Naive thymus-derived CD4-positive, alpha-beta T cell (primary cell): ENCODE data around the gene CRYBB1. TPM values are rescaled to one million over a fixed set of nuclear protein-coding genes. Genes with fewer than 3 reads are reported as not detected.

Source experiments
- ATAC-seq: fragments of 150-1000 bp; cut with Tn5 transposase; 2 replicates; pipeline ENCODE4 v1.10.0; 2021; ENCODE audit warnings: mild to moderate bottlenecking, moderate library complexity
- CTCF ChIA-PET: fragments of 350-600 bp; sonication (Branson Sonifier 250); formaldehyde crosslinking; loops from one replicate; lab custom pipeline; 2021; ENCODE audit warnings: antibody characterized with exemption; lab: Charles Lee
- POLR2A ChIA-PET: fragments of 350-600 bp; sonication (Branson Sonifier 250); formaldehyde crosslinking; loops from one replicate; lab custom pipeline; 2021; ENCODE audit warnings: antibody characterized with exemption, inconsistent platforms; lab: Charles Lee
- DNase-seq, 9 donors: peaks; one replicate each; pipeline versions ENCODE4 v3.0.0 to v3.0.0-alpha.2; 2020 to 2022; ENCODE audit warnings: mixed read lengths in 1 of 9
- H3K27ac ChIP-seq: one replicate; pipeline ENCODE4 v1.7.0; 2013; ENCODE audit warnings: mild to moderate bottlenecking, low read depth, low read length, moderate library complexity
- H3K27me3 ChIP-seq, 2 donors: one replicate each; pipeline ENCODE4 v1.7.0; 2013; ENCODE audit warnings: low read length in 2 of 2, mild to moderate bottlenecking in 2 of 2, moderate library complexity in 2 of 2; ENCODE audit not compliant: control insufficient read depth in 2 of 2, insufficient read depth in 2 of 2
- H3K36me3 ChIP-seq, 3 experiments: 1 replicate in 2 of 3; 2 replicates in 1 of 3; pipeline ENCODE4 v1.7.0; 2013; ENCODE audit warnings: low read length in 3 of 3, mild to moderate bottlenecking in 3 of 3, moderate library complexity in 1 of 3; ENCODE audit not compliant: insufficient read depth in 3 of 3, control insufficient read depth in 2 of 3
- H3K4me1 ChIP-seq, 2 donors: one replicate each; pipeline ENCODE4 v1.7.0; 2013; ENCODE audit warnings: low read length in 2 of 2, mild to moderate bottlenecking in 2 of 2, moderate library complexity in 1 of 2; ENCODE audit not compliant: control insufficient read depth in 2 of 2, insufficient read depth in 2 of 2
- H3K4me3 ChIP-seq: 2 replicates; pipeline ENCODE4 v1.7.0; 2013; ENCODE audit warnings: mild to moderate bottlenecking, low read length
- H3K9me3 ChIP-seq, 3 experiments: 1 replicate in 2 of 3; 2 replicates in 1 of 3; pipeline ENCODE4 v1.7.0; 2013; ENCODE audit warnings: low read length in 3 of 3; ENCODE audit not compliant: control insufficient read depth in 2 of 3
- H3K27ac Mint-ChIP-seq, 9 donors: one replicate each; pipeline ENCODE4 v1.8.0; 2020 to 2022; ENCODE audit warnings: mixed read lengths in 9 of 9, mild to moderate bottlenecking in 8 of 9, moderate library complexity in 5 of 9, inconsistent platforms in 2 of 9
- H3K27me3 Mint-ChIP-seq, 5 donors: one replicate each; pipeline ENCODE4 v1.8.0; 2021 to 2022; ENCODE audit warnings: mixed read lengths in 5 of 5, mild to moderate bottlenecking in 1 of 5
- H3K36me3 Mint-ChIP-seq, 5 donors: one replicate each; pipeline ENCODE4 v1.8.0; 2020 to 2022; ENCODE audit warnings: mixed read lengths in 5 of 5, mild to moderate bottlenecking in 3 of 5, inconsistent platforms in 1 of 5
- H3K4me1 Mint-ChIP-seq, 7 donors: one replicate each; pipeline ENCODE4 v1.8.0; 2020 to 2022; ENCODE audit warnings: mixed read lengths in 7 of 7, mild to moderate bottlenecking in 3 of 7, inconsistent platforms in 1 of 7
- H3K4me3 Mint-ChIP-seq, 10 donors: one replicate each; pipeline ENCODE4 v1.8.0; 2020 to 2022; ENCODE audit warnings: mild to moderate bottlenecking in 10 of 10, mixed read lengths in 10 of 10, moderate library complexity in 6 of 10, inconsistent platforms in 2 of 10
- H3K9me3 Mint-ChIP-seq, 11 donors: one replicate each; pipeline ENCODE4 v1.8.0; 2020 to 2022; ENCODE audit warnings: mixed read lengths in 11 of 11, mild to moderate bottlenecking in 4 of 11, inconsistent platforms in 1 of 11, moderate library complexity in 1 of 11
- intact Hi-C, 2 donors: fragments of 100-400 bp; cut with micrococcal nuclease; formaldehyde crosslinking; loops; one replicate each; pipeline ENCODE4 v1.15.1; 2023
- polyA plus RNA-seq, 2 donors: library from polyadenylated mRNA; unstranded; fragments of 300-500 nt; fragmentation: Illumina TruSeq; gene quantifications; one replicate each; pipeline ENCODE4 v1.2.3, GENCODE V29; 2021
- total RNA-seq, 6 experiments: library from RNA in 5 of 6; stranded (reverse) in 5 of 6; gene quantifications; 1 replicate in 5 of 6; 2 replicates in 1 of 6; pipeline ENCODE4 v1.2.3 and lab custom pipeline; 2021 to 2026

Gene CRYBB1
- total and polyA plus RNA-seq, 7 experiments from 2014 or later, result not detected

DNA sequence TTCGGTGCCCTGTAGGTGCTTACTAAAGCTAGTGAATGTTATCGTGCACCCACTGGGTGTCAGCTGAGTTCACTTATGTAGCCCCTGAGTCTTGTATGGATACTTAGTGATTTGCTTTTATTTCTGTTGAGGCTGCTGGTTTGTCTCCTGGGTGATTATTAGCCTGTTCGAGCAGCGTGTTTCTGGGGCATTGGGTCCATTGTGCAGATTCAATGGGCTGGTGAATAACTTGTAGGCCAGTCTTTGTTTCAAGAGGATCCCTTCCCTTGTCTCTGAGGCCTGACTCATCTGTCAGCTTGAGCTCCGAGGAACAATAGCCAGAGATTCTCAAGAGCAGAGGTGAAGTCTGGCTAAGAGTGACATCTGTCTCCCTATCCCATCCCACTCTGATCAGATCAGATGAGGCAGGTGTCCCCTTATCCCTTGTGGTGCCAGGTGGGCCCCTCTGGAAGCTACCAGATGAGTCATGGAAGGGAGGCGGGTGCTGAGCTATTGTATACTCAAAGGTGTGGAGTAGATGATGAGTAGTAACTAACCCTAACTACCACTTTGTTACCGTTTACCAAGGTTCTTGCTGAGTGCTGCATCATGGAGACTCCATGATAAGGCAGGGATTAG, 43.2 kb upstream of the CRYBB1 start:
- H3K4me3 ChIP-seq, result no peak overlapping the region
- ChIA-PET CTCF (no interaction called here), POLR2A (interaction anchor here (6.5 kb wide), 1 partner anchor 11 kb away, joined by 26 read pairs; no protein-coding TSS in a partner anchor)
- DNase-seq, result no peak
- no peaks in the 10 kb centered on the region for H3K27me3 ChIP-seq
- peaks cover 0 to 10% (median 0%) of the 10 kb centered on the region in 5 donors for H3K27me3 Mint-ChIP-seq
- H3K4me1 ChIP-seq, result peaks cover 25 to 33% of the 10 kb centered on the region in 2 donors
- H3K27ac Mint-ChIP-seq, result peak overlapping the region in 3 of 9 donors; percentile 8 to 59 (median 40)
- intact Hi-C loops, result no loop called here
- H3K4me3 Mint-ChIP-seq, result peak overlapping the region in 1 of 10 donors; percentile 19
- no peaks in the 10 kb centered on the region for H3K9me3 ChIP-seq
- H3K36me3 ChIP-seq, result no peaks in the 10 kb centered on the region
- no peak overlapping the region for H3K27ac ChIP-seq
- no peak for ATAC-seq
- H3K9me3 Mint-ChIP-seq, result no peaks in the 10 kb centered on the region
- peaks cover 0 to 21% (median 0%) of the 10 kb centered on the region in 5 donors for H3K36me3 Mint-ChIP-seq
- H3K4me1 Mint-ChIP-seq, result peaks cover 22 to 75% (median 31%) of the 10 kb centered on the region in 7 donors

DNA sequence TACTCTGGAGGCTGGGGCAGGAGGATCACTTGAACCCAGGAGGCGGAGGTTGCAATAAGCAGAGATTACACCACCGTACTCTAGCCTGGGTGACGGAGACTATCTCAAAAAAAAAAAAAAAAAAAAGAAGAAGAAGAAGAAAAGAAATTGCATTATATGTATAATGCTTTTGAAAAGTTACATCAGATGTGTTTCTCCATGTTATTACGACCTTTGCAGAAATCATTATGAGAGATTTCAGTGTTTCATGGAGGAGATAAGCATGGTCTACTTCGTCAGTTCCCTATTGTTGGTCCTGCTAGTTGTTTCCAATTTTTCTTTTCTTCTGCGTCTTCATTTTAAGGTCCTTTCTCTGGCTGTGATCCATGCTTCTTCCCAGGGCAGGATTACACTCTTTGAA, 42.5 kb upstream of the CRYBB1 start:
- Histone ChIP-seq H3K27me3 (no peaks in the 10 kb centered on the region), H3K4me3 (no peak overlapping the region), H3K9me3 (no peaks in the 10 kb centered on the region), H3K27ac (no peak overlapping the region), H3K4me1 (peaks cover 25 to 26% of the 10 kb centered on the region in 2 donors), H3K36me3 (no peaks in the 10 kb centered on the region)
- CTCF ChIA-PET, result interaction anchor here (0.6 kb wide), 1 partner anchor 10 kb away, joined by 6 read pairs; no protein-coding TSS in a partner anchor
- peak overlapping the region in 3 of 9 donors; percentile 8 to 43 (median 14) for H3K27ac Mint-ChIP-seq
- H3K27me3 Mint-ChIP-seq, result peaks cover 0 to 10% (median 0%) of the 10 kb centered on the region in 5 donors
- no peaks in the 10 kb centered on the region for H3K9me3 Mint-ChIP-seq
- DNase-seq, result no peak
- H3K4me1 Mint-ChIP-seq, result peaks cover 19 to 69% (median 27%) of the 10 kb centered on the region in 7 donors
- H3K36me3 Mint-ChIP-seq, result peaks cover 0 to 21% (median 0%) of the 10 kb centered on the region in 5 donors
- POLR2A ChIA-PET, result interaction anchor here (6.5 kb wide), 1 partner anchor 12 kb away, joined by 26 read pairs; no protein-coding TSS in a partner anchor
- no peak for ATAC-seq
- intact Hi-C loops, result no loop called here
- H3K4me3 Mint-ChIP-seq, result peak overlapping the region in 1 of 10 donors; percentile 19

DNA sequence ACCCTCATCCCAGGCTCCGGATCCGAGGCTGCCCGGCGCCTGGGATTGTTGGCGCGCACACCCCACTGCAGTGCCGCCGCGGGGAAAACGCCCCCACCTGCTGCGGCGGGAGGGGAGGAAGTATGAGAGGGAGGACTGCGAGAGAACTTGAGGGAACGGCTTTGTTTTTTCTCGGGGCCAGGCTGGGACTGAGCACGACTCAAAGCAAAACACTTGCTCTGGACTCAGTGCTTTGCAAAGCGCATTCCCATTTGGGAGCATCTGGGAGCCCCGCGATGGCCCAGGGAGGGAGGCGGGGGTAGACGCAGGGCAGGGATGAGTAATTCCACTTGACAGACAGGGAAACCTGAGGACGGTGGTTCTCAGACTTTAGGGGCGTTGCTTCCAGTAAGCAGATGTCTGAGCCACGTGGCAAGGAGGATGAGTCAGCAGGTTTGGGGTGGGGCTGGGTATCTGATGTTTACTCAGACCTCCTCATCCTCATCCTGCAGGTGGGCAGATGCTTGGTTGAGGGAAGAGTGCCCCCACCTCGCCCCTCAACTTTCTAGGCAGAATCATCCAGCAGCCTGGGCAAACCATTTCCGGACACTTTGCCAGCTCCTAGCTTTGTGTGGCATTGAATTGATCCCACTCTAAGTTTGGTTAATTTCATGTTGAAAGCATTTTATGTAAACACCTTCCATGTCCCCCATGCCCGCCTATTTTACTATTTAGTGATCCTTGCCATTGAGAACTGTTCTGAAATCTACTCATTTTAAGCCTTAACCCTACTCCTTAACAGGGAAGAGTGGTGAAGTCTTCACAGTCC, 41.0 kb upstream of the CRYBB1 start:
- Histone ChIP-seq H3K4me1 (peaks cover 15 to 20% of the 10 kb centered on the region in 2 donors), H3K27me3 (no peaks in the 10 kb centered on the region), H3K36me3 (no peaks in the 10 kb centered on the region), H3K27ac (no peak overlapping the region), H3K9me3 (no peaks in the 10 kb centered on the region), H3K4me3 (peak overlapping the region; percentile 87)
- H3K4me1 Mint-ChIP-seq, result peaks cover 14 to 54% (median 21%) of the 10 kb centered on the region in 7 donors
- peak overlapping the region in 7 of 9 donors; percentile 47 to 91 (median 74) for H3K27ac Mint-ChIP-seq
- intact Hi-C loops, result loop anchor here in 1 of 2 donors (5.0 kb wide), 2 partner anchors 177 to 232 kb away; partner anchors contain the start of genes ASPHD2, HPS4 and SRRD
- H3K4me3 Mint-ChIP-seq, result peak overlapping the region; percentile 80 to 98 (median 88)
- ChIA-PET POLR2A (interaction anchor here (6.5 kb wide), 1 partner anchor 13 kb away, joined by 26 read pairs; no protein-coding TSS in a partner anchor), CTCF (no interaction called here)
- H3K27me3 Mint-ChIP-seq, result peaks cover 0 to 10% (median 0%) of the 10 kb centered on the region in 5 donors
- H3K9me3 Mint-ChIP-seq, result no peaks in the 10 kb centered on the region
- peak; percentile 75 for ATAC-seq
- peak in 6 of 9 donors; percentile 32 to 77 (median 40) for DNase-seq
- H3K36me3 Mint-ChIP-seq, result peaks cover 0 to 14% (median 0%) of the 10 kb centered on the region in 5 donors

DNA sequence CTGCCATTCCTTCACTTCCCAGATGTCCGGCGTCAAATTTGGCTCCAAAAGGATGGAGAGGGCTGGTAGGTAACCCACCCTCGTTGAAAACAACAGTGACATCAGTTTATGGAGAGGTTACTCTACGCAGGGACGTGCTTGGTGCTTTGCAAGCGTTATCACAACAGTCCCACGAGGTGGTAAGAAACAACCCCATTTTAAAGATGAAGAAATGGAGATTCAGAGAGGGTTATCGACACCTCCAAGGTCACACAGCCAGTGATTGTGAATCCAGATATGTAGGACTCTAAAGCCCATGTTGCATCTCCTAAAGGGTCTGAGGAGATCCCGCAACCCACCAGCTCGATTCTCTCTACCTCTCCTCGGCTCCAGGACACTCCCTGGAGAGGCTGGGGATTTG, 40.3 kb upstream of the CRYBB1 start:
- ChIA-PET CTCF (no interaction called here), POLR2A (interaction anchor here (6.5 kb wide), 1 partner anchor 14 kb away, joined by 26 read pairs; no protein-coding TSS in a partner anchor)
- Mint-ChIP-seq H3K4me1 (peaks cover 14 to 47% (median 21%) of the 10 kb centered on the region in 7 donors), H3K4me3 (peak overlapping the region; percentile 68 to 98 (median 88)), H3K9me3 (no peaks in the 10 kb centered on the region), H3K27me3 (peaks cover 0 to 12% (median 0%) of the 10 kb centered on the region in 5 donors), H3K36me3 (peaks cover 0 to 12% (median 0%) of the 10 kb centered on the region in 5 donors), H3K27ac (peak overlapping the region in 6 of 9 donors; percentile 36 to 91 (median 71))
- H3K4me3 ChIP-seq, result peak overlapping the region; percentile 87
- H3K4me1 ChIP-seq, result peaks cover 15 to 20% of the 10 kb centered on the region in 2 donors
- no peak overlapping the region for H3K27ac ChIP-seq
- H3K36me3 ChIP-seq, result no peaks in the 10 kb centered on the region
- H3K27me3 ChIP-seq, result no peaks in the 10 kb centered on the region
- intact Hi-C loops, result loop anchor here in 1 of 2 donors (5.0 kb wide), 2 partner anchors 176 to 231 kb away; partner anchors contain the start of genes ASPHD2, HPS4 and SRRD
- H3K9me3 ChIP-seq, result no peaks in the 10 kb centered on the region
- ATAC-seq (peak; percentile 28), DNase-seq (no peak)

DNA sequence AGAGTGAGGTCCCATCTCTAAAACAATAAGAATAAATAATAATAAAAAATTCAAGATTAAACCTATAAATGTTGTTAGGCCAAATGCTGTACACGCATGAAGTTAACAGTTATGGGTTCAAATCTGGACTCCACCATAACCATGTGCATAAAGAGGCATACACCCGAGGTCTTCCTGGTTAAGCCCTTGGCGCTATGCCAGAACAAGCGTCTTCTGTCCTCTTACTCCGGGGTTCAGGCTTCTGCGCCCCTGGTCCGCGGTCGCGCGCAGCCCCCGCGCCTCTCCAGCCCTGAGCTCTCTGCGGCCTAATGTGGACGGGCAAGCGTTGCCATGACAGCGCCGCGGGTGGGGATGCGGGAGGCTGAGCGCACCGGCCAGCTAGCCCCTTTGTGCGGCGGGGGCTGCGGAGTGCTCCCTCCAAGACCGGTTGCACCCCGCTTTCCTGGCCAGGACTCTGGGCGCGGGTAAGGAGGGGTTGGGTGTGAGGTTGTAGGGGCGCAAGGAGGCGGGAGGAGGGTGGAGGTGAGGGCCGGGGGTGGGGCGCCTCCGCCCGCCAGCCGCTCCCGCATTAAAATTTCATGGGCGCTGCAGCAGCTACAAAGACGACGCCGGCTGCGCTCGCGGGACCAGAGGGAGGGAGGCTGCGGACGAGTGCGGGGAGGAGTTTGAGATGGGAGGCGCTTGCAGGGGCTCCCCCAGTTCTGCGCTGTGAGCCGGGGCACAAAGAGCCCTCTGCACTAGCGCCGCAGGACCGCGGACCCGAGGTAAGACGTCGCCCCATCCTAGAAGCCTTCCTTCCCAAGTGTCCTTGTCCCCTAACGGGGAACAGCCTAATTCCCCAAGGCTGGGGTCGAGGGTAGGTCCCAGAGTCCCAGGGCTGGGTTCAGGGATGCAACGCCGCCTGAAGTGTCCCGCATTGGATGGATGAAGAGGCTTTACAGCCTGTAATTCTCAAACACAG, 39.3 kb upstream of the CRYBB1 start, which contains the start of gene MIAT:
TSS of gene MIAT (plus strand) at position 698 of the 961 bp plus-strand sequence.
- Histone ChIP-seq H3K9me3 (no peaks in the 10 kb centered on the region), H3K4me1 (peaks cover 15 to 20% of the 10 kb centered on the region in 2 donors), H3K4me3 (peak within 1 kb of the TSS; percentile 87), H3K36me3 (no peaks in the 10 kb centered on the region), H3K27me3 (no peaks in the 10 kb centered on the region), H3K27ac (no peak within 1 kb of the TSS)
- ATAC-seq (peak; percentile 92), DNase-seq (peak in 8 of 9 donors; percentile 35 to 76 (median 44))
- H3K4me3 Mint-ChIP-seq, result peak within 1 kb of the TSS; percentile 76 to 98 (median 88)
- CTCF ChIA-PET, result interaction anchor here (1.0 to 1.6 kb wide), 2 partner anchors 9 to 15 kb away, joined by 3 read pairs; no protein-coding TSS in a partner anchor
- peaks cover 14 to 37% (median 21%) of the 10 kb centered on the region in 7 donors for H3K4me1 Mint-ChIP-seq
- intact Hi-C loops, result loop anchor here (1.0 to 5.0 kb wide), 3 partner anchors 15 to 230 kb away; partner anchors contain the start of genes ASPHD2 (in 1 of the 2), HPS4 (in 1 of the 2) and SRRD (in 1 of the 2)
- H3K36me3 Mint-ChIP-seq, result peaks cover 0 to 9% (median 0%) of the 10 kb centered on the region in 5 donors
- H3K9me3 Mint-ChIP-seq, result no peaks in the 10 kb centered on the region
- POLR2A ChIA-PET, result interaction anchor here (0.7 to 6.5 kb wide), 4 partner anchors 15 to 102 kb away, joined by 3 to 26 read pairs (median 6); no protein-coding TSS in a partner anchor
- H3K27me3 Mint-ChIP-seq, result peaks cover 0 to 15% (median 0%) of the 10 kb centered on the region in 5 donors
- peak within 1 kb of the TSS in 6 of 9 donors; percentile 47 to 91 (median 82) for H3K27ac Mint-ChIP-seq
